GM21390 (cell line): ENCODE results near the gene EPB41L1.

ENCODE experiments used
- ATAC-seq: cut with Tn5 transposase; IDR thresholded peaks from one replicate; pipeline ENCODE4 v1.9.1; 2021; ENCODE audit not compliant: unreplicated experiment

Gene EPB41L1

DNA sequence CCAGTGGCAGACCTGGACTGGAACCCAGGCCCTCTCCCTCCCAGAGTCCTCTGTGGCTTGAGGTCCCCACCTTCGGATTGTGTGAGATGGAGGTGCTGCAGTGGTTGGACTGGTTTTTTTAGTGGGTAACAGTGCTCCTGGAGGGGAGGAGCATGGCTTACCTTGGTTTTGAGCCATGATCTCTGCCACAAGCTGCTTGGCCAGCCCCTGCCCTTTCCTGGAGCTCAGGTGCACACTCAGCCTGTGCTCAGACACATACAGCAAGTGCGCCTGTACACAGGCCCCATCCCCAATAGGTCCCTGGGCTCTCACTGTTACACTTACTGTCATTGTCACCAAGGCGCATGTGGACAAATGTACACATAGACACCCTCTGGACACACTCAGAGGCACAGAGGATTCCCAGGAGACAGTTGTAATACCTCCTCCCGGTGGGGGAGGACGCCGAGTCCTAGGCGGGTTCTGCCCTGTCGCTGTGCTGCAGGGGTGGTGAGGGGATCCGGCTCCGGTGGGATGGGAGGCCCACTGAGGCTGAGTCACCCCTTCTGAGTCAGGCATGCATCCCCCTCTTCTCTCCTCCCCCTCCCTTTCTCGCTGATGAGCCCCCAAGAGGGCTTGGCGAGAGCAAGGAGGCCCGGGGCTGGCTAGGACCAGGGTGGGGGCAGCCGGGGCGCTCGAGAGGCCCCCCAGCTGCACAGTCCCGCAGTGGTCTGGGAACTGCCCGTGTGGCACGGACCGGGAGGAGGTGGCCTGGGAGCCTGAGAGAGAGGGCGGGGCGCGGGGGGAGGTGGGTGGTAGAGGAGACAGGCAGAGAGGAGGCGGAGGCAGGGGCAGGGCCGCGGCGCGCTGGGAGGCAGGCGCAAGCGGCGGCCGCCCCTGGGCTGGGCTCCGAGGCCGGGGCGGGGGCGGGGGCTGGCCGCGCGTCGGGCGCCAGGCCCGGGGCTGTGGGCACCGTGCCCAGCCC is 522 bp upstream of the EPB41L1 start:
- ATAC-seq, result no peak

DNA sequence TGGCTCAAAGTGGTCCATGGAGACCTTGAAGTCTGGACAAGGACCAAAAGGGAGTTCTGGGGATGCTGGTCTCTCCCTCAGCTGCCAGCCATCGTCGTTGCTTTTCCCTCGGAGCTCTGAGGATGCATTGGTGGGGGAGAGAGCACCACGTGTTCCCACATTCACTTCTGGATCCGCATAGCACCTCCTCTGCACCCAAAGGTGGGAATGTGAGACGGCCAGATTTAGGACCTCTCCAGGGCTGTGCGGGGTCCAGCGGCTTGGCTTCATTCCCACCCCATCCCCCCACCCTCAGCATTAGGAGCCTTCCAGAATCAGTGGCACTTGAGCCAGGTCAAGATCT is 1.1 kb downstream of the EPB41L1 start:
- no peak for ATAC-seq

DNA sequence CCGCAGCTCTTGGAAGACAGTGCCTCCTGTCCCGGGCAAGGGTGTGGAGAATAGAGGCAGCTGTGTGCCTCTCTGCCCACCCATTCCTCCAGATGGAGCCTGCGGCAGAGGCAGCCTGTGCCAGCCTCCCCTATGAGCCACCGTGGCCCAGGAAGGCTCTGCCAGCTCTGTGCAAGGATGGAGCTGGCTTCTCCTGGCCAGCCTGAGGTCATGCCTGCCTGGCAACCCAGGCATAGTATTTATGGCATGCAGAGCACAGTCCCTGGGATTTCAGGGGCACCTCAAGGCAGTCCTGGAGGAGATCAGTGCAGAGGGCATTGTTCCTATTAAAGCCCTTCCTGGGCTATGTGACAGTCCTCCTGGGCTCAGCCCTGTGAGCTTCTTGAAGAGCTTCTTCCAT is 1.5 kb downstream of the EPB41L1 start:
- no peak for ATAC-seq

DNA sequence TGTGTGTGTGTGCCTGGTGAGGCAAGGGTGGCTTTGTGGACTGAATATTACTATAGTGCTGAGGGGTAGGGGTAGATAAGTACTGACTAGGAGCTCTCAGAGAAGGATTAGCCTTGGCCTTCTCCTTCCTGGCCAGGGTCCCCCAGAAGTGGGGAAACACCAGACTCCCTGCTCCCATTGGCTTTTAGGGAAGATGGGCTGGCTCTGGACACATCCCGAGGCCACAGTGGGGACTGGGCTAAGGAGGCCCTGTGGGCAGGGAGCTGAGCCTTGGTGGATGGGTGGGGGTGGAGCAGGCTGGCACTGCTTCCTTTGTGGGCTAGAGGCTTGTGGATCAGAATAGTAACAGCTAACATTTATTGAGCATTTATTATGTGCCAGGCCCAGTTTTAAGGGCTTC is 3.1 kb downstream of the EPB41L1 start:
- no peak for ATAC-seq

DNA sequence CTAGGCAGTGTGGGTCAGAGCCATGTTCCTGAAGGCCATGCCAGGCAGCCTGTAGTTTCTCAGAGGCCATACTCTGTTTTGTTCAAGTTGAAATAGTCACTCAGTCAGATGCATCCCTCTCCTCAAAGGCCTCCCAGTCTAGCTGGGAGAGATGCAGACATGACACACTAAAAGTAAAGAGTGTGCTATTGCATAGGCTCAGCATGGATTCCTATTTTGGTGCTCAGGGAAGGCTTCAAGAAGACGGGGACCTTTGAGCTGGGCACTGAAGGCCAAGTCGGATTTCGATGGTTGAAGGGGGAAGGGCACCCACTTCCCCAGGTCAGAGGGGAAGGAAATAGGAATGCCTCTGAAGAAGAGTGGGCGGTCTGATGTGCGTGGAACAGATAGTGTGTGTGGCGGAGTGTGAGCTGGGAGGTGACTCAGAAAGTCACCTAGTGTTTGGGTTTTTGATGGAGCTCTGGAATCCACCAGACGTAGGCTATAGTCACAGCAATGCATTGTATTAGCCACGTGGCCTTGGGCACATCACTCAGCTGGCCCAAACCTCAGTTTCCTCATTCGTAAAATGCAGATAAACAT is 3.7 kb downstream of the EPB41L1 start:
- ATAC-seq, result no peak

DNA sequence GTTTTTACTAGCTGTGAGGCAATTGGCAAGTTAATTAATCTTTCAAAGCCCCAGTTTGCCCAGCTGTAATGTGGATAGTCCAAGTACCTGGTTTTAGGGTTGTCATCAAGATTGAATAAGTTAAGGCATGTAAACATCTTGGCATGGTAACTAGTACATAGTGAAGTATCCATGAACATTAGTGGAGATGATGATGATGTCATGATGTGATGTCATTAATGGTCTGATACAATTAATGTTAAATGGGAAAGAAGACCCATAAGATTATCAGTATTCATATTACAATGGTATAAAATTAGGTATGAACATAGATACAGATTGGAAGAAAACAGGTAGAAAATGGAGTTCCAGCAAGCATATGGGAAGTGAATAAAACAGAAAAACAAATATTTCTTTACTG is 5.3 kb downstream of the EPB41L1 start:
- ATAC-seq, result no peak

DNA sequence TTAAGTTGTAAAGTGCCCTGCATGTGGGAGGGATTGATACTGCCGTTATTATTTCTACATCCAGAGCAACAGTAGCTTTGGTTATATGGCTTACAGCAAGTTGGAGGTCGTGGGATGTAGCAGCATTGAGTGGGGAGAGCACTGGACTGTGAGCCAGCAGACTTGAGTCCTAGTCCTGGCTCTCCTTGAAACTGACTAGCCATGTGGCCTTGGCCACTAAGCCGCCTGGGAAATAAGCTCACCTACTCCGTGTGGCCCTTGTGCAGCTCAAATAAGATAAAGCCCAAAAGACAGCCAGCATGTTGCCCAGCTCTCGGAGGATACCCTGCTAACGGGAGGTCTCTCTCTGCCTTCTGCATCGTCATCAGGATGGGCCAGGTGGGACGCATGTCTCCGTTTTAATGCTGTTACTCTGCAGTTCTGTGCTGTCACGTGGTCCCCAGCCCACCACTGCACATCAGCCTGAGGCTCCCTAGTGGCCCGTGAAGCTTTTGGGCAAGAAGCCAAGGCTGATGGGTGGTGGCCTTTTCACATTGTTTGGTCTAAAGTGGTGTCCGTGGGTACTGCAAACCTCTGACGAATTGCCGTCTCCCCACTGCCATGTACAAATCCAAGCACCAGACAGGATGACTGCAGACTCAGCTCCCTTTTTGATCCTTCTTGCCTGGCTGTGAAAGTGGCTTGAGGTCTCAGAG is 7.9 kb downstream of the EPB41L1 start:
- ATAC-seq, result no peak

DNA sequence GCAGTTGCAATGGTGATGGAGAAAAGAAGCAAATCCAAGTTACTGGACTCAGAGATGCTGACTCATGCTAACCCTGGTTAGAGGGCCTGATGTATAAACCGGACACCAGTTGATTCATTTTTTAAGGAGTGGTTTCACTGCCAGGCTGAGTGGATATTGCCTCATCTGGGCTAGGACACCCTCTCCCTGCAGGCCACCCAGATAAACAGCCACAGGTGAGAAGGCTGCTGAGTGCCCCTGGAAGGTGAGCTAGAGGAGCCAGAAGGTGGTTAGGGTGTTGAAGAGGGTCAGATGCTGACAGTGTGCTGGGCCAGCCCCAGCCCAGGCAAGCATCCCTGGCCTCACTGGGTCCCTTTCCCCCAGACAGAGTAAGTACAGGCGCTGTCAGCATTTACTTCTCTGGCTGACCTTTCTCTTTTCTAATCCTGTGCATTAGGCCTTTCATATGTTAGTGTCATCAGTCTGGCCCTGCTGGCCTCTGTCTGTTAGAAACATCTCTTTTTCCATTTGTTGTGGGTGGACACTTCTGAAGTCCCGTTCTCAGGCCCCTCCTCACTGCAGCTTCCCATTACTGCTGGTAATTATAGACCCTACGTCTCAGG is 13.5 kb downstream of the EPB41L1 start:
- ATAC-seq, result no peak

DNA sequence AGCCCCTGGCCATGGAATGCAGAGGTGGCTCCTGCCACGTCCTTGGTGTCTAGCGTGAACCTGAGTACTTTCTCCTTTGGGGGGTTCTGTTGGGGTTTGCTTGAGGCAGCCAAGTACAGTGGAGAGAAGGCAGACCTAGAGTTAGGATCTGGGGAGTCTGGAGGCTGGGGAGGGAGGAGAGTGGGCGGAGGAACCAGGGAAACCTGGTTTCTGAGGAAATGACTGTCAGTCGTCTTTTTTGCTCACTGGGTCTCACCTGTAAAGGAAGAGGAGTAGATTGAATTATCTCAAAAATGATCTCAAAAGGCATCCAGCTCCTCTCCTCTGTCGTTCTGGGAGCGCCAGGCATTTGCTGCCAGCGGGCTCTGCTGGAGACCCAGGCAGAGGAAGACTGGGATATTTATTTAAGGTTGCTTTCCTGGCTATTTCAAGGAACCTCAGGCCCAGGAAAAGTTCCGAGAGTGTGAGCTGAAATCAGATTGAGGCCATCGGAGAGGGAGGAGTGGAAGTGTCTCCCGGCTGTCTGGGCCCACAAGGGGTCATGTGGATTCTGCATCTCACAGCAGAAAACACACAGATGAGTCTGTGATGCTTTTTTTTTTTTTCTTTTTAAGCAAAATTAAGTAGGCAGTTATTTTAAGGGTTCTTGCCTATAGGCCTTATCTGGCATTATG is 16.1 kb downstream of the EPB41L1 start:
- no peak for ATAC-seq

DNA sequence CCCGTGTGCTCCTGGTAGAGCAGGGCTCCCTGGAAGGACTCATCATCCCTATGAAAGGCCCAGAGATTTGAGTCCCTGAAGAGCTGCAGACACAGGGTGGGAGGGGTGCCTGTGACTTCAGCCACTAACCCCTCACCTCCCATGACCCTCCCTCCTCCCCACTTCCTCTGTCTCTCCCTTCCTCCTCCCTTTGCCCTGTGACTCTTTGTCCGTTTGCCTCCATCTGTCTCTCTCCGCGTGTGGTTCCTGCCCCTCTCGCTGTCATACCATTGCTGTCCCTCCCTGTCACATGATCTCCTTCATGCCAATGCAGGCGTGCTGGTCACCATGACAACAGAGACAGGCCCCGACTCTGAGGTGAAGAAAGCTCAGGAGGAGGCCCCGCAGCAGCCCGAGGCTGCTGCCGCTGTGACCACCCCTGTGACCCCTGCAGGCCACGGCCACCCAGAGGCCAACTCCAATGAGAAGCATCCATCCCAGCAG is 19.0 kb downstream of the EPB41L1 start:
- ATAC-seq, result no peak

DNA sequence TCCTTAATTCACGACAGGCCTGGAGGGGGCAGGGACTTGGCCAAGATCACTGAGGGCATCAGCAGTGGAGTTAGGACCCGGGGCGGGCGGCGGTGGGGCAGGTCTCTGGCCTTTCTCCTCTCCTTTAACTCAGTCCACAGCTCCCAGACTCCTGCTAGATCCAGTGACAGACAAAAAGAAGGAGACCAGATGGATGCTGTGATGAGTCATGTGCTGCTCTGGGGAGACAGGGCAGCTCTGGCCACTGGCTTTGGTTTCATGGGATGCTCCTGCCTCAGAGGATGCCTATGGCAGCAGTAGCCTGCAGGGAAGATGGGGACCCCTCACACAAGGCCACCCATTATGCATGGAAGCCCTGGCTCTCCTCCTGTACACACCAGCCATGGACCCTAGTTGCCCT is 20.5 kb downstream of the EPB41L1 start:
- ATAC-seq, result no peak

DNA sequence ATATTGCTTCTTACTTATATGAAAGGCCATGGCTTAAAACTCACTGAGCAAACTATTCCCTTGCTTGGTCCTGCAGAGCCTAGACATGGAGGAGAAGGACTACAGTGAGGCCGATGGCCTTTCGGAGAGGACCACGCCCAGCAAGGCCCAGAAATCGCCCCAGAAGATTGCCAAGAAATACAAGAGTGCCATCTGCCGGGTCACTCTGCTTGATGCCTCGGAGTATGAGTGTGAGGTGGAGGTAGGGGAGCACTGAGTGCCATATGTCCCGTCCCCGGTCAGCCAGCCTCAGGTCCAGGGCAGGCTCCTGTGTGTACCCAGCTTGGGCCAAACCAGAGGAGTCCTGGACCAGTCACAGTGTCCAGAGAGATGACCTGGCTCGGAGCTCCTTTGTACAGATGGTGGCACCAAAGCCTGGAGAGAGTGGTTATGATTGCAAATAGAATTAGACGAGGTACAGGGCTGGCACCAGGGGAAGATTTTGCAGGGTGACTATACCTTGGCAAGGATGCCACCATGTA is 21.0 kb downstream of the EPB41L1 start:
- no peak for ATAC-seq

DNA sequence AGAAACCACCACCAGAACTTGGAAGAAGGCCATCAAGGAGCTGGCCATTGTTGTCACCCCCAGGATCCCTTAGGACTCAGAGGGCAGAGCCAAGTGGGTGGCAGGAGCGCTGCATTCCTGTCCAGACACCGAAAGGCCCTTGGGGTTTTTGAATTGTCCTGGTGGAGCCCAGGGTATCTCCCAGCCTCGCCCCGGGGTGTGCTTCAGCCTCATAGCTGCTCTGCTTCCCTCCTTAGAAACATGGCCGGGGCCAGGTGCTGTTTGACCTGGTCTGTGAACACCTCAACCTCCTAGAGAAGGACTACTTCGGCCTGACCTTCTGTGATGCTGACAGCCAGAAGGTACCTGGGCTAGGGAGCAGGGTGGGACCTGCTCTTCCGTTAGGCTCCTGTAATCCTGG is 23.2 kb downstream of the EPB41L1 start:
- no peak for ATAC-seq

DNA sequence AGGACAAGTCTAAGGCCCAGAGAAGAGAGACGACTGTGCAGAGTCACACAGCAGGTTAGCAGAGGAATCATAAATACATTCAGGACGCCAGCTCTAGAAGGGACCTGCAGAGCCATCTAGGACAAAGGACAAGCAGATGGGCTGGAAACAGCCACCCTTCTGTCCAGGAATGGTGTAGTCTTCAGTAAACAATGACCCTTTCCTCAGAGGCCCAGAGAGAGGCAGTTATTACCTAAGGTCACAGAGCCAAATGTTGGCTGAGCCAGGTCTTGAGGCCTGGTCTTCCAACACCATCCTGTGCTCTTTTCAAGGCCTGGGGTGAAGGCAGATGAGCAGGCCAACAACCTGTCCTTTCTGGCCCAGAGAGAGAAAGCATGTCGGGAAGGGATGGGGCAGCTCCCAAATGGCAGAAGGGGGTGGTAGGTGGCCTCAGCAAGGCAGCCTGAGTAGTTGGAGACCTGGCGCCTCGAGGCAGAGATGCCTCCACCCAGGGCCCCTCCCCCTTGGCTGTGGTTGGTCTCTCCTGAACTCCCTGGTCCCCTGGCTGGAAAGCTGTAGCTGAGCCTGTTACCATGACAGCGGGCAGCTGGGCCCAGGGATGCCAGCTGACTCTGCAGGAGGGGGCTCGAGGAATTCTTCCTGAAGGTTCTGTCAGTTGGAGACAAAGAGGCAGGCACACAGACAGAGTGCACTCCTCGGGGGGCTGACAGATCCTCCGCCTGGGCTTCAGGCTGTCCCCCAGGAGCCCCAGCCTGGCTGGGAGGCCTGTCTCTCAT is 24.8 kb downstream of the EPB41L1 start:
- no peak for ATAC-seq

DNA sequence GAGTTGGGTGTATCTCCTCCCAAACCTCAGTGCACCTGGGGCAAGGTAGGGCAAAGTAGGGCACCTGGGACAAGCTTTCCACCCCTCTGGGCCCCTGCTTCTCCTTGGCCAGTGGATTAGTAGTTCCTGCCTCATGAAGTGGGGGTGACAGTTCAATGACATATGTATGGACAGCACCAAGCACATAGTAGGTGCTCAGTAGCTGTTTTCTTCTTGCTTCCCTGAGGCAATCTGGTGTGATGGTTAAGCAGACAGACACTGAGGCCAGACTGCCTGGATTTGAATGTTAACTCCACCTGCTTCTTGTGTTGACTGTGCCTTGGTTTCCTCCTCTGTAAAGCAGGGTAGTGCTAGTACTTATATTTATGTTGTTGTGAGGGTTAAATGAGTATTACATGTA is 25.8 kb downstream of the EPB41L1 start:
- no peak for ATAC-seq

DNA sequence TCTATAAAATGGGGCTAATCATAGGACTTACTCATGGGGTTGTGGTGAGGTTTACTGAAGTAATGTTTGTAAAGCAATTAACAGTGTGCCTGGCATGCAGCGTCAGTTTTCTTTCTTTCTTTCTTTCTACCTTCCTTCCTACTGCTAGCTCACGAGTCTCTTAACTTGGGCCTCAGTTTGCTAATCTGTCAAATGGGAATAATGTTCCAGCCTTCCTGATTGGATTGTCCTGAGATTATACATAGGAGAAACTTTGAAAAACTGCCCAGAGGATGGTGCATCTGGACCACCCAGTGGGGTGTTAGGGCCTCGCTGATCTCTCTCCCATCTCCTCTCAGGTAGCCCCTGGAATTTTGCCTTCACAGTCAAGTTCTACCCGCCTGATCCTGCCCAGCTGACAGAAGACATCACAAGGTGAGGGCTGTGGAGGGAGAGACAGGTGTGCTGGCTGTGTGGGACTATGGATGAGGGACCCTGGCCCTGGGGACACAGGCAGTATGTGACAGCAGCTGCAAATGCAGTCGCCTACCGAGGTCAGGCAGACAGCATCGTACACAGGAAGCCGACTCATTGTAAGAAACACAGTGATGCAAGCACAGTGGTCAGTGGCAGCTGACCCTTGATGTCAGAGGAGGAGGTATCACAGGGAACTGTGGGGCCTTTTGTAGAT is 27.5 kb downstream of the EPB41L1 start:
- no peak for ATAC-seq

DNA sequence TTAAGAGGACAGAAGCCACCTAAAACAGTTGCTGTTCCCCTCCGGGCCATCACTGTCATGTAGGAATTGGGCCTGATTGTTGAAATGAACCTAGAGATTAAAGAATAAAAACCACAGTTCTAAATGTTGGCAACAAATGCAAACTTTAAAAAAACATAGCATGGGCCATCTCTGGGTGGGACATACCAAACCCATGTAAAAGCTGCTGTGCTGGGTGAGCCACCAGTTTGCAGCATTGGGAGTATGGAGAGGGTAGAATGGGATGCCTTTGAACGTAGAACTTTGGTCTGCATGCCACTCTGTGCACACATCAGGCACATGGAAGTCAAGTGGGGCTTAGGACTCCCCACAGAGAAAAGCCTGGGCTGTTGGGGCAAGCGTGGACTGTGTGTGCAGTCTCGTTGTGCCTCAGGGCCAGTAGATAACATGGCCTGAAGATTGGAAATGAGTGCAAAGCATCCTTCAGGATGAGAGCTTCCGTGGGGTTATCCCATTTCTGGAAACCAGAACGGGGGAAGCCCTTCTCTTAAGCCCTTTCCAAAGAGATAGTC is 28.1 kb downstream of the EPB41L1 start:
- ATAC-seq, result no peak

DNA sequence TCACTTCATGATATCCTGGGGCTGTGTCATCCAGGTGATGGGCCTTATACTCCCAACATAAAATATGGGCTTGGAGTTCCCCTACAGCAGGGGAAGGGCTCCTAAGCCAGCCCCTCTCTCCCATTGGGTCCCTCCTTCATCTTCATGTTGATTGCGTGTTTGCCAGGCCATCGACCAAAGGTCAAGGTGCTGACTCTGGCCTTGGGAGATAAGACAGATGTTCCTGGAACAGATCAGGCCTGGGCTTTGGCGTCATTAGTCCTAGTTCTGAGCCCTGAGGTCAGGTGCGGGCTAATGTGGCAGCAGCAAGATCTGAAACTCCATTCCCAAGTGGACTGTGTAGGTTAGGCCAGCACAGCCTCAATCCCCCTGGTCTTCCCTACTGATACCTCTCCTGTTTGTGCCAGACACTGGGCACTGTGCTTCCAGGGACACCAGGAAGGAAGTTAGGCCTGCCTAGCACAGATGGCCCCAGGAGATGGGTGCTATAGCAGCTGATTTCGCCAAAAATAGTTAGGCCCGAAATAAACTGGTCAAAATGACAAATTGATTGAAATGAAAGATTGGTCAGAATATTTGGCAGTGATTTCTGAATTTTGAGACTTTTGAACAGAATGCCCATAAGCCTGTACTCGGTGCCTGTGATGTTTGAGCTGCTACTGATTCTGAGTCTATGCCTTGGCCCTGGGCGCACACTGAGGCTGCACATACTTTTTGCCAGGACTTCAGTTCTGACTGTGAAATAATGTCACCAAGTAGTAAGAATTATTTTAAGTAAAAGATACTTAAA is 28.8 kb downstream of the EPB41L1 start:
- ATAC-seq, result no peak
